Measurements from ENCODE around the gene ANKMY2. TPM values are rescaled to one million over a fixed set of nuclear protein-coding genes. Genes with fewer than 3 reads are reported as not detected.

Gene ANKMY2
- total RNA-seq, 2 experiments from 2014 or later = 7.8 to 8.4 TPM

DNA sequence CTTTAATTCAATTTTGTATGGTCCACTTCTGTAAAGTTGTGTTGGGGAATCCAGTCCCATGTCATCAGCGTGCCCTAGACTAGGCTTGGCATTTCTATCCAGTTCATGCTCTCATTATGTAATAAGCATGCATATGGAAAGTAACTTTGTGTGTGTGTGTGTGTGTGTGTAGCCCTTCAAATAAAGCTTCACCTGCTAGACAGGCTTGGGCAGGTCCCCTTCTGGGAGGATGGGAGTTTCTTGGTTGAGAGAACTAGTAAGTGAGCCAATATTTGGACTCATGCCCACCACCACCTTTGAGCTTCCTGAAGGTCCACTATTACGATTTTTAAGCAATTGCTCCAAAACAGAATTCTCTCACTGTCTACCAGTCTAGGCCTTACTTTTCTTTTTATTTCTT, 7.3 kb upstream of the ANKMY2 start:
- POLR2A ChIA-PET = interaction anchor here (1.0 kb wide), 1 partner anchor 10 kb away, joined by 3 read pairs; no protein-coding TSS in a partner anchor
- peaks cover 51% of the 10 kb centered on the region for H3K4me1 Mint-ChIP-seq (ENCODE audit: low read depth)

GRCh38 chr7:16652240-16652583, 6.7 kb upstream of the ANKMY2 start:
- Mint-ChIP-seq H3K36me3 (peaks cover 20% of the 10 kb centered on the region), H3K9me3 (no peaks in the 10 kb centered on the region), H3K27me3 (no peaks in the 10 kb centered on the region), H3K4me1 (ENCODE audit: low read depth) (peaks cover 55% of the 10 kb centered on the region), H3K4me3 (no peak overlapping the region), H3K27ac (no peak overlapping the region)
- intact Hi-C loops (cut with micrococcal nuclease) = no loop called here
- CTCF ChIA-PET = no interaction called here
- POLR2A ChIA-PET = interaction anchor here (0.5 to 1.0 kb wide), 2 partner anchors 11 to 32 kb away, joined by 3 read pairs; no protein-coding TSS in a partner anchor
- no peak for DNase-seq

More for the DNA sequence above, 7.3 kb upstream of the ANKMY2 start:
- Mint-ChIP-seq H3K27me3 (no peaks in the 10 kb centered on the region), H3K27ac (no peak overlapping the region), H3K4me3 (no peak overlapping the region), H3K36me3 (peaks cover 20% of the 10 kb centered on the region), H3K9me3 (no peaks in the 10 kb centered on the region)
- no peak for DNase-seq
- intact Hi-C loops (cut with micrococcal nuclease) = no loop called here
- CTCF ChIA-PET = no interaction called here

DNA sequence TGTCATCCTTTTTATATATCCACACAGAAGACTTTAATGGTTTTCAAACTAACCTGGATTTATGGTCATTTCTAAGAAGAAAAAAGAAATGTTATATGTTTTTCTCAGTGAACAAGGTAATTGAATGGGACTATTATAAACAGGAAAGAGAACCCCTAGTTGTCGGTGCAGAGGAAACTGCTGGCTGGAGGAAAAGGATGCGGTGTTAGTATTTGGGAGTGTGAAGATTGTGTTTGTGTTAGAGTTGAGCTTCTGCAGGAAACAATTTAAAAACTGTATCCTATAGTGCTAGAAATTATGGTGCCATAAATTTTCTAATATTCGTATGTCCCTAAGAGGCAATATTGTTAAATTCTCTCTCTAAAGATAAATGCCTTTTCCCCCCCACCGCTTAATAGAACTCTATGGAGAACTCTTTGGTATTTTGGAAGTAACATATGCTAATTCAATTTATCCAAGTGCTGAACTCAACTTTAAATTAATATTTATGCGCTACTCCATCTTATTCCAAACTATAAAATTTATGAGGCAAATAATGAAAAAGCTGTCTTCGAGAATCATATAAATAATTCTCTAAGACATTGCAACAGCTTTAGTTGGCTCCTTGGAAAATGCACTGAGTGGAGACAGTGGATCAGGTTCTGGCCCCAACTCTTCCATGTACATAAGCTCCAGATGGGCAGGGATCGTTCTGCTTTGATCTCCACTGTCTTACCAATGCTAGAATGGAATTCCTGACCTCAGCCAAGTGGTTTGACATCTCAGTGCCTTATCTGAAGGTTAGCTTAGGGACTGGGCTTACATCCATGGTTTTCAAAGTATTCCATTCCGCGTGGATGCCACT, 6.1 kb upstream of the ANKMY2 start:
- Mint-ChIP-seq H3K4me3 (no peak overlapping the region), H3K36me3 (peaks cover 17% of the 10 kb centered on the region), H3K27ac (no peak overlapping the region), H3K4me1 (ENCODE audit: low read depth) (peaks cover 58% of the 10 kb centered on the region), H3K9me3 (no peaks in the 10 kb centered on the region), H3K27me3 (no peaks in the 10 kb centered on the region)
- POLR2A ChIA-PET = interaction anchor here (0.5 to 1.0 kb wide), 2 partner anchors 12 to 32 kb away, joined by 3 read pairs; no protein-coding TSS in a partner anchor
- DNase-seq = no peak
- intact Hi-C loops (cut with micrococcal nuclease) = no loop called here
- CTCF ChIA-PET = no interaction called here

GRCh38 chr7:16650266-16650665, 4.7 kb upstream of the ANKMY2 start:
- POLR2A ChIA-PET = interaction anchor here (0.6 kb wide), 1 partner anchor 190 kb away, joined by 3 read pairs; no protein-coding TSS in a partner anchor
- Mint-ChIP-seq H3K36me3 (peaks cover 14% of the 10 kb centered on the region), H3K27ac (no peak overlapping the region), H3K4me1 (ENCODE audit: low read depth) (peaks cover 55% of the 10 kb centered on the region), H3K27me3 (no peaks in the 10 kb centered on the region), H3K9me3 (no peaks in the 10 kb centered on the region), H3K4me3 (no peak overlapping the region)
- DNase-seq = no peak
- CTCF ChIA-PET = no interaction called here
- intact Hi-C loops (cut with micrococcal nuclease) = no loop called here

DNA sequence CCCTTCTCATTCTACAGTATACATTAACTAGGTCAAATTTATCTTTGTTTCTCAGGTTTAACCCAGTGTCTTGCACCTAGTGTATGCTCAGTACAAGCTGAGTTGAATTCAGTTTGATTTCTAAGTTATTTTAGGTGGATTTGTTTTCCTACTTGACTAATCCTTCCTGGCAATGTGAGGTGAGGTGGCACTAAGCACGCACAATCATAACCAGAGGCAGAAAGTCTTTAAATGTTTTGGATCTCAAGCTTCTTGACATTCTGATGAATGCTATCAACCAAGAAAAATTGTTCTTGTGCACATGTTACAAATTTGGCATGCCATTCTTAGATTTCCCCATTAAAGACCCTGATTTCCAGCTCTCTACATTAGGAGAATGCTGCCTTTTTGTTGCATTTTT, 3.6 kb upstream of the ANKMY2 start:
- Mint-ChIP-seq H3K9me3 (no peaks in the 10 kb centered on the region), H3K36me3 (peaks cover 14% of the 10 kb centered on the region), H3K27me3 (no peaks in the 10 kb centered on the region), H3K27ac (no peak overlapping the region), H3K4me1 (ENCODE audit: low read depth) (peaks cover 57% of the 10 kb centered on the region), H3K4me3 (no peak overlapping the region)
- no peak for DNase-seq
- POLR2A ChIA-PET = interaction anchor here (1.0 kb wide), 1 partner anchor 490 kb away, joined by 3 read pairs; no protein-coding TSS in a partner anchor
- CTCF ChIA-PET = no interaction called here
- intact Hi-C loops (cut with micrococcal nuclease) = loop anchor here (5.0 to 10.0 kb wide), 3 partner anchors 488 to 1296 kb away; partner anchors contain the start of gene SNX13

DNA sequence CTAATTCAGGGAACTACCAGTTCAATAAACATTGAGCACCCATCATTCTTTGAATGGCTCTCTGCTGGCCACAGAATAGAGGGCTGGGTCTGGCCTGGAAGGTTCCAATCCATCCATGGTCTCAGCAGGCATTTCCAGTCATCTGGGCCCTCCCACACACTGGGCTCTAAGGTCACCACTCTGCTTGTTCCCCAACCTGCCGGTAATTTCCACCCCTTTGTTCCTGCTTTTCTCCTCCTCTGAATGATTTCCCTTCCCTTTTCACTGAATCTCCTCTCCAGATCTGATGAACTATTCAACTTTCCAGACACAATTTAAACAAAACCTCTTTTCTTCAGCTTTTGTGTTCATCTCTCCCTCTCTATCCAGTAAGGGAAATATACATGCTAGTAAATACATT, 3.0 kb upstream of the ANKMY2 start:
- CTCF ChIA-PET = interaction anchor here (0.6 kb wide), 1 partner anchor 84 kb away, joined by 4 read pairs; no protein-coding TSS in a partner anchor
- intact Hi-C loops (cut with micrococcal nuclease) = loop anchor here (5.0 to 10.0 kb wide), 3 partner anchors 489 to 1296 kb away; partner anchors contain the start of gene SNX13
- Mint-ChIP-seq H3K27me3 (no peaks in the 10 kb centered on the region), H3K4me3 (peak overlapping the region; percentile 1), H3K9me3 (no peaks in the 10 kb centered on the region), H3K4me1 (ENCODE audit: low read depth) (peaks cover 64% of the 10 kb centered on the region), H3K36me3 (peaks cover 14% of the 10 kb centered on the region), H3K27ac (no peak overlapping the region)
- DNase-seq = no peak
- POLR2A ChIA-PET = interaction anchor here (1.0 to 1.1 kb wide), 2 partner anchors 28 to 490 kb away, joined by 3 read pairs; no protein-coding TSS in a partner anchor

DNA sequence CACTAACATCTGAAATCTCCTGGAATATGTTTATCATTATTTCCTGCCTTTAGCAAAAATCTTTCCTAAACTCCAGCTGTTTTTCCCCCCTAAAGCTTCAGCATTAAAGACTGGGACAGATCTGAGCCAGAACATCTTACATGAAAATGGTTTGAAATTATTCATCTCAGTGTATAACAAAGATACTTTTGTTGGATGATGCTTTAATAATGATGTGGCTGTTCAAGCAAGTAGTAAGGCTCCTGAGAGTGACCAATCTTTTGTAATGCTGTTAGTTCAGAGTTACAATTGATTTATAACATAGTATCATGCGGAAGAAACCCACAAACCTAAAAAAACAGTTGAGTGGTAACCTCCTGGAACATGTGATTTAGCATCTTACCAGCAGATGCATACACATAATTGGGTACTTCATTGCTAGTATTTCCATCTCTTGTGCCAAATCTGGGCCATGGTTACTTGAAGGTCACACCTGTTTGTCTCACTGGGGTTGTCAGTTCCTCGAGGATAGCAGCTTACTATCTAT, 1.9 kb upstream of the ANKMY2 start:
- ChIA-PET CTCF (no interaction called here), POLR2A (no interaction called here)
- Mint-ChIP-seq H3K9me3 (no peaks in the 10 kb centered on the region), H3K4me3 (peak overlapping the region; percentile 99), H3K27me3 (no peaks in the 10 kb centered on the region), H3K4me1 (ENCODE audit: low read depth) (peaks cover 65% of the 10 kb centered on the region), H3K36me3 (peaks cover 14% of the 10 kb centered on the region), H3K27ac (peak overlapping the region; percentile 81)
- DNase-seq = no peak
- intact Hi-C loops (cut with micrococcal nuclease) = loop anchor here (1.0 to 10.0 kb wide), 8 partner anchors 13 to 1297 kb away; partner anchors contain the start of genes SNX13 and TSPAN13

GRCh38 chr7:16646472-16647072, 1.0 kb upstream of the ANKMY2 start:
- Mint-ChIP-seq H3K27ac (peak overlapping the region; percentile 98), H3K36me3 (peaks cover 16% of the 10 kb centered on the region), H3K27me3 (no peaks in the 10 kb centered on the region), H3K9me3 (no peaks in the 10 kb centered on the region), H3K4me1 (ENCODE audit: low read depth) (peaks cover 58% of the 10 kb centered on the region), H3K4me3 (peak overlapping the region; percentile 99)
- intact Hi-C loops (cut with micrococcal nuclease) = loop anchor here (1.0 to 10.0 kb wide), 8 partner anchors 14 to 1298 kb away; partner anchors contain the start of genes SNX13 and TSPAN13
- DNase-seq = no peak
- ChIA-PET CTCF (interaction anchor here (0.6 to 0.9 kb wide), 2 partner anchors 110 to 226 kb away, joined by 3 to 4 read pairs; no protein-coding TSS in a partner anchor), POLR2A (interaction anchor here (2.0 to 2.3 kb wide), 3 partner anchors 11 to 226 kb away, joined by 8 to 24 read pairs (median 19); partner anchors contain the start of gene CRPPA)

DNA sequence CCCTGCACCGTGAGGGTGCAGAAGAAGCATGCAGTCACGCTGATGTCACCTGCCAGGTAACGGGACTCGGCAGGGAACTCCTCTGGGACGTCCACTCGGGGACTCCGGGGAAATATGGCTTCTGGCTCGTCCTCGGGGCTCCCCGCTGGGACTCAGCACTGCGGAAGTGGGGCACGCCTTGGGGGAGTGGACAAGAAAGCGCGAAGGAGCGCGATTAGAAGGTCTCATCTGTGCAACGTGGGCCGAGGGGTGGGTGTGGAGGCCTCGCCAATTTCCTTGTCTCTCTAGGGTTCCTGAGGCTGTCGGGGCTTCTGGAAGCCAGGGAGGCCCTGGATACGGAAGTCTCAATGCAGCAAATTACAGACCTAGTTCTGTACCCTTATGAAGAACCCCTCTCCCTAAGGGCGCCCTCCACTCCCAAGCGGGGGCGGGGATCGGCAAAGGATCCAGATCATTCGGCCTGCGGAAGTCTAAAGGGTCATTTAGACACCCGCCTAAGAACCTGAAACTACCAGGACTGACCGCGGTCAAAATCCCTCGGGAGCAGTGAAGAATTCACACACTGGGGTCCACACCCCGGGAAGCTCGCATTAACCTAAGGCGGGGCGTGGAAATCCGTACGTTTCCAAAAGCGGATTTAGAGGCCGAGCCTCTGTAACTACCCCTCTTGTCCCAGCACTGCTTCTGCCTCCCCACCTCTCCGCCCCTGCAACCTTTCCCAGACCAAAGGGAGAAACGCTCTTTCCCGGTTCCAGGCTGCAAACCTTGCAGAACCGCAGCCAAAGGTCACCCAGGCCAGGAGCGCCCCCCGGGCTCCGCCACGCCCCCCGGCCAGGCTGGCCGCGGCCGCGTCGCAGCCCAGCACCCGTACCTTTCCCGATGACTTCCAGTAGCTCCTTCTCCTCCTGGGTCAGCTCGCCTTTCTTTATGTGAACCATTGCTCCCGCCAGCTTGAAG, 640 bp downstream of the ANKMY2 start:
- peaks cover 47% of the 10 kb centered on the region for H3K4me1 Mint-ChIP-seq (ENCODE audit: low read depth)
- CTCF ChIA-PET = interaction anchor here (0.7 to 1.2 kb wide), 3 partner anchors 11 to 80 kb away, joined by 3 to 4 read pairs (median 3); no protein-coding TSS in a partner anchor
- intact Hi-C loops (cut with micrococcal nuclease) = loop anchor here (1.0 to 10.0 kb wide), 4 partner anchors 225 to 1300 kb away; partner anchors contain the start of gene SNX13
- peak overlapping the region; percentile 99 for H3K4me3 Mint-ChIP-seq
- peak overlapping the region; percentile 98 for H3K27ac Mint-ChIP-seq
- H3K9me3 Mint-ChIP-seq = no peaks in the 10 kb centered on the region
- POLR2A ChIA-PET = interaction anchor here (1.2 to 2.3 kb wide), 4 partner anchors 10 to 224 kb away, joined by 3 to 24 read pairs (median 14); partner anchors contain the start of gene CRPPA
- peak; percentile 65 for DNase-seq
- H3K36me3 Mint-ChIP-seq = peaks cover 13% of the 10 kb centered on the region
- H3K27me3 Mint-ChIP-seq = no peaks in the 10 kb centered on the region

- no peak overlapping the region for H3K27ac Mint-ChIP-seq
- H3K27me3 Mint-ChIP-seq = no peaks in the 10 kb centered on the region
- POLR2A ChIA-PET = no interaction called here
- intact Hi-C loops (cut with micrococcal nuclease) = loop anchor here (10.0 kb wide), 2 partner anchors 591 to 1301 kb away; partner anchors contain the start of gene SNX13
- H3K36me3 Mint-ChIP-seq = peaks cover 13% of the 10 kb centered on the region
- peak overlapping the region; percentile 99 for H3K4me3 Mint-ChIP-seq
- peaks cover 42% of the 10 kb centered on the region for H3K4me1 Mint-ChIP-seq (ENCODE audit: low read depth)
- H3K9me3 Mint-ChIP-seq = no peaks in the 10 kb centered on the region
- no peak for DNase-seq
- CTCF ChIA-PET = no interaction called here
These were observed 1.4 kb downstream of the ANKMY2 start for GRCh38 chr7:16644157-16644556.

All from activated CD4-positive, alpha-beta memory T cell treated with anti-CD3 and anti-CD28 coated beads for 36 hours (primary cell).